H9 (cell line): Measurements from ENCODE around the gene SPHKAP. TPM values are rescaled to one million over a fixed set of nuclear protein-coding genes. Genes with fewer than 3 reads are reported as not detected.

Experiments
- DNase-seq: peaks from one replicate; pipeline ENCODE4 v3.0.0-alpha.2; 2017
- H2AFZ ChIP-seq: one replicate; pipeline ENCODE4 v1.6.1; 2013; ENCODE audit warnings: mild to moderate bottlenecking, low read length, control low read depth, moderate library complexity
- H2AK5ac ChIP-seq: 2 replicates; pipeline ENCODE4 v1.6.1; 2013; ENCODE audit warnings: low read length, control low read depth, mixed read lengths; ENCODE audit not compliant: insufficient read length
- H2BK120ac ChIP-seq: one replicate; pipeline ENCODE4 v1.6.1; 2013; ENCODE audit warnings: low read depth, mild to moderate bottlenecking, low read length, control low read depth, inconsistent platforms; ENCODE audit not compliant: poor library complexity, severe bottlenecking
- H2BK12ac ChIP-seq: 2 replicates; pipeline ENCODE4 v1.6.1; 2013; ENCODE audit warnings: low read length, control low read depth, mixed read lengths, low read depth; ENCODE audit not compliant: insufficient read length
- H2BK15ac ChIP-seq: 2 replicates; pipeline ENCODE4 v1.6.1; 2013; ENCODE audit warnings: low read depth, low read length, control low read depth
- H2BK20ac ChIP-seq: one replicate; pipeline ENCODE4 v1.6.1; 2013; ENCODE audit warnings: low read depth, mild to moderate bottlenecking, low read length, control low read depth, inconsistent platforms; ENCODE audit not compliant: poor library complexity, severe bottlenecking
- H2BK5ac ChIP-seq: 2 replicates; pipeline ENCODE4 v1.6.1; 2013; ENCODE audit warnings: low read length, control low read depth, mixed read lengths; ENCODE audit not compliant: insufficient read length
- H3K14ac ChIP-seq: 2 replicates; pipeline ENCODE4 v1.6.1; 2013; ENCODE audit warnings: low read length, control low read depth; ENCODE audit not compliant: insufficient read depth
- H3K18ac ChIP-seq: 2 replicates; pipeline ENCODE4 v1.6.1; 2013; ENCODE audit warnings: low read depth, mild to moderate bottlenecking, mixed read lengths, low read length, control low read depth; ENCODE audit not compliant: insufficient read length
- H3K23ac ChIP-seq: 2 replicates; pipeline ENCODE4 v1.6.1; 2013; ENCODE audit warnings: low read length, control low read depth, mixed read lengths, low read depth; ENCODE audit not compliant: insufficient read length
- H3K23me2 ChIP-seq: 2 replicates; pipeline ENCODE4 v1.6.1; 2013; ENCODE audit warnings: low read depth, mild to moderate bottlenecking, mixed read lengths, low read length, control low read depth; ENCODE audit not compliant: insufficient read length, poor library complexity, severe bottlenecking
- H3K27ac ChIP-seq: 2 replicates; pipeline ENCODE4 v1.5.1; 2013; ENCODE audit warnings: low read length, control low read depth, mixed read lengths, low read depth; ENCODE audit not compliant: insufficient read length
- H3K27me3 ChIP-seq: 2 replicates; pipeline ENCODE4 v1.6.1; 2013; ENCODE audit warnings: low read length, control low read depth, inconsistent platforms; ENCODE audit not compliant: insufficient read depth
- H3K4ac ChIP-seq: 2 replicates; pipeline ENCODE4 v1.6.1; 2013; ENCODE audit warnings: low read depth, mild to moderate bottlenecking, control low read depth, inconsistent platforms, low read length, moderate library complexity
- H3K4me1 ChIP-seq: 2 replicates; pipeline ENCODE4 v1.6.1; 2013; ENCODE audit warnings: low read length, control low read depth, inconsistent platforms; ENCODE audit not compliant: insufficient read depth
- H3K4me2 ChIP-seq: 2 replicates; pipeline ENCODE4 v1.6.1; 2013; ENCODE audit warnings: low read length, control low read depth, mixed read lengths; ENCODE audit not compliant: insufficient read length, insufficient read depth
- H3K56ac ChIP-seq: 2 replicates; pipeline ENCODE4 v1.6.1; 2013; ENCODE audit warnings: low read depth, mild to moderate bottlenecking, mixed read lengths, low read length, control low read depth; ENCODE audit not compliant: insufficient read length
- H3K79me1 ChIP-seq: 2 replicates; pipeline ENCODE4 v1.6.1; 2013; ENCODE audit warnings: low read depth, mild to moderate bottlenecking, moderate library complexity, low read length, control low read depth, inconsistent platforms; ENCODE audit not compliant: insufficient read depth, poor library complexity, severe bottlenecking
- H3K79me2 ChIP-seq: 2 replicates; pipeline ENCODE4 v1.6.1; 2013; ENCODE audit warnings: low read length, control low read depth, inconsistent platforms; ENCODE audit not compliant: insufficient read depth
- H3K9ac ChIP-seq: 2 replicates; pipeline ENCODE4 v1.6.1; 2013; ENCODE audit warnings: low read length, control low read depth, mixed read lengths; ENCODE audit not compliant: insufficient read length; ENCODE audit errors: extremely low read depth
- H3K9me3 ChIP-seq: one replicate; pipeline ENCODE4 v1.6.1; 2013; ENCODE audit warnings: low read depth, low read length, inconsistent platforms; ENCODE audit not compliant: control insufficient read depth
- H3T11ph ChIP-seq: one replicate; pipeline ENCODE4 v1.6.1; 2013; ENCODE audit warnings: mild to moderate bottlenecking, low read length, control low read depth, inconsistent platforms
- H4K20me1 ChIP-seq: one replicate; pipeline ENCODE4 v1.6.1; 2013; ENCODE audit not compliant: control insufficient read depth, insufficient read length, insufficient read depth
- H4K5ac ChIP-seq: 2 replicates; pipeline ENCODE4 v1.6.1; 2013; ENCODE audit warnings: low read depth, mild to moderate bottlenecking, mixed read lengths, low read length, control low read depth; ENCODE audit not compliant: insufficient read length
- H4K8ac ChIP-seq: replicated peaks from 2 replicates; pipeline ENCODE4 v1.6.1; 2013; ENCODE audit warnings: low read length, control low read depth, mixed read lengths, low read depth; ENCODE audit not compliant: insufficient read length
- H4K91ac ChIP-seq: 2 replicates; pipeline ENCODE4 v1.6.1; 2013; ENCODE audit warnings: low read depth, mild to moderate bottlenecking, moderate library complexity, mixed read lengths, low read length, control low read depth; ENCODE audit not compliant: insufficient read length
- H3K27ac Mint-ChIP-seq, 3 experiments: 2 replicates in 2 of 3; 3 replicates in 1 of 3; pipeline ENCODE4 v1.8.0; 2020 to 2021; ENCODE audit warnings: mixed read lengths in 3 of 3, mild to moderate bottlenecking in 1 of 3, moderate library complexity in 1 of 3
- H3K27me3 Mint-ChIP-seq: 2 replicates; pipeline ENCODE4 v1.8.0; 2021; ENCODE audit warnings: low read depth, mild to moderate bottlenecking, moderate library complexity, mixed read lengths
- H3K36me3 Mint-ChIP-seq, 3 experiments: 2 replicates in 2 of 3; 3 replicates in 1 of 3; pipeline ENCODE4 v1.8.0; 2020 to 2021; ENCODE audit warnings: low read depth in 3 of 3, mixed read lengths in 3 of 3; ENCODE audit not compliant: insufficient read depth in 1 of 3
- H3K4me1 Mint-ChIP-seq, 2 experiments: 2 replicates each; pipeline ENCODE4 v1.8.0; 2020; ENCODE audit warnings: mixed read lengths in 2 of 2
- H3K4me3 Mint-ChIP-seq, 2 experiments: 2 replicates in 1 of 2; 3 replicates in 1 of 2; pipeline ENCODE4 v1.8.0; 2020 to 2021; ENCODE audit warnings: mild to moderate bottlenecking in 2 of 2, mixed read lengths in 2 of 2, moderate library complexity in 1 of 2
- H3K9me3 Mint-ChIP-seq, 2 experiments: 2 replicates in 1 of 2; 3 replicates in 1 of 2; pipeline ENCODE4 v1.8.0; 2020; ENCODE audit warnings: mild to moderate bottlenecking in 2 of 2, mixed read lengths in 2 of 2, moderate library complexity in 1 of 2
- CTCF ChIP-seq: fragments of 200-600 bp; sonication (generic); conservative IDR thresholded peaks from 3 replicates; pipeline ENCODE4 v1.8.0; 2021; ENCODE audit warnings: antibody characterized with exemption, mild to moderate bottlenecking
- WGBS: extraction: QIAGEN DNeasy Blood & Tissue Kit; methylation state at CpG from one replicate; pipeline ENCODE4 v1.1.7; 2013; ENCODE audit warnings: missing lambda C conversion rate, low lambda C conversion rate, mixed read lengths; ENCODE audit not compliant: insufficient read length; ENCODE audit errors: extremely low coverage; 5-methylcytosine and 5-hydroxymethylcytosine counted together
- total RNA-seq: library from RNA; stranded (reverse); gene quantifications from 2 replicates; pipeline ENCODE4 v1.2.1, GENCODE V29; 2021

The SPHKAP gene
- total RNA-seq, 1 experiment from 2014 or later: not detected

DNA sequence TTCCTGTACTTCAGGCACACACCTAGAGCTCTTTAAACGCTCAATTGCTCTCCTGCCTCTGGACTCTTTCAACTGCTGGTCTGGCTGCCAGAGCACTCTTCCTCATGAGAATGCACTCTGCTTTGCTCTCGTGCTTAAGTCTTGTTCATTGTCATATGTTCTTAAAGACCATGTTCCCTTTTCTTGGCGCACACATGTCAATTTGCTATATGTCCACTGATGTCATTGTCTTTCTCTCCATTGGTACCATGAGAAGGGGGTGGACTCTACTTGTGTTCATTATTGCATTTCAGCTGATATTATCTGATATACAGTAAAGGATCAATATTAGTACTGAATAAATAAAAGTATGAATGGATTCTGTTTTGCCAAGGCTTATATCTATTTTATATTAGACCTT, 16.8 kb downstream of the SPHKAP start:
- H3K27ac ChIP-seq: no peak overlapping the region
- no peaks in the 10 kb centered on the region for H3K79me1 ChIP-seq
- no peak overlapping the region for H3K56ac ChIP-seq
- DNase-seq: no peak
- H3K27me3 ChIP-seq: no peaks in the 10 kb centered on the region
- H3T11ph ChIP-seq: no peak overlapping the region
- H3K9ac ChIP-seq: no peak overlapping the region
- H3K23me2 ChIP-seq: no peaks in the 10 kb centered on the region
- no peak overlapping the region for H3K4me3 Mint-ChIP-seq
- H4K8ac ChIP-seq: no peak overlapping the region
- H2BK12ac ChIP-seq: no peak overlapping the region
- H3K27ac Mint-ChIP-seq: no peak overlapping the region
- no peaks in the 10 kb centered on the region for H3K4me1 Mint-ChIP-seq
- H3K27me3 Mint-ChIP-seq: peaks cover 7% of the 10 kb centered on the region
- no peak overlapping the region for H3K14ac ChIP-seq
- H4K20me1 ChIP-seq: no peaks in the 10 kb centered on the region
- H3K18ac ChIP-seq: no peak overlapping the region
- no peak overlapping the region for H3K4me2 ChIP-seq
- no peaks in the 10 kb centered on the region for H3K79me2 ChIP-seq
- no CpG with 5 or more reads among the region's 3 CpGs for WGBS
- no peak overlapping the region for H3K4ac ChIP-seq
- H3K4me1 ChIP-seq: no peaks in the 10 kb centered on the region
- H2AFZ ChIP-seq: no peak overlapping the region
- no peaks in the 10 kb centered on the region; a peak in 1 of 5 replicates for H3K9me3 Mint-ChIP-seq
- H2AK5ac ChIP-seq: no peak overlapping the region
- no peak overlapping the region for H2BK120ac ChIP-seq
- H3K9me3 ChIP-seq: no peaks in the 10 kb centered on the region
- no peak for TF ChIP-seq CTCF
- no peak overlapping the region for H3K23ac ChIP-seq
- no peak overlapping the region for H2BK5ac ChIP-seq
- no peak overlapping the region for H2BK15ac ChIP-seq
- H3K36me3 Mint-ChIP-seq: no peaks in the 10 kb centered on the region
- no peak overlapping the region for H4K91ac ChIP-seq
- H4K5ac ChIP-seq: no peak overlapping the region
- no peak overlapping the region for H2BK20ac ChIP-seq
